Measurements from ENCODE around the gene NCKAP5.

DNA sequence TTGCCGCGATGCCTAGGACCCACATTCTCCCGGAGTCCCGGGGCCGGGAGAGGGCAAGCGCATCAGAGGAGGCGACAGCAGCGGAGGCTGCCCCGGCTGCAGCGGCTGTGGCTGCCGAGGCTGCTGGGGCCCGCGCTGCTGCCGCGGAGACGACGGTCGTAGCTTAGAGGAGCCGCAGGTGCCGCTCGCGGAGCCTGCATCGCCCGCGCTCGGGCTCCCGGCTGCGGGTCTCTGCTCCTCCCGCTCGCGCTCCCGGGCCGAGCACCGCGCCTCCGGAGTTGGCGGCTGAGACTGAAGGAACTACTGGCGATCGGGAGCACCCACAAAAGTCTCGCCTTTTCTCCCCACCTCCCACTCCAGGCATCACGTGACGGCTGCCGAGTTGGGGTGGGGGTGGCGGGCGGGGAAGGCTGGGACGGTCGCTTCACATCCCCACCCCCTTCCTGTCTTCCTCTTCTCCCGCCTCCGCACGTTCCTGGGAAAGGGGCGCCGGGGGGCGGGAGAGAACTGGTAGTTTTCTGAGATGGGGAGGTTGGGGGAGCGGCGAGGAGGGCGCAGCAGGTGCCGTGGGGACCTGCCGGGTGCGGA lies 898.3 kb downstream of the NCKAP5 start, which contains the start of gene LYPD1:
- TF ChIP-seq, protein P1, sequence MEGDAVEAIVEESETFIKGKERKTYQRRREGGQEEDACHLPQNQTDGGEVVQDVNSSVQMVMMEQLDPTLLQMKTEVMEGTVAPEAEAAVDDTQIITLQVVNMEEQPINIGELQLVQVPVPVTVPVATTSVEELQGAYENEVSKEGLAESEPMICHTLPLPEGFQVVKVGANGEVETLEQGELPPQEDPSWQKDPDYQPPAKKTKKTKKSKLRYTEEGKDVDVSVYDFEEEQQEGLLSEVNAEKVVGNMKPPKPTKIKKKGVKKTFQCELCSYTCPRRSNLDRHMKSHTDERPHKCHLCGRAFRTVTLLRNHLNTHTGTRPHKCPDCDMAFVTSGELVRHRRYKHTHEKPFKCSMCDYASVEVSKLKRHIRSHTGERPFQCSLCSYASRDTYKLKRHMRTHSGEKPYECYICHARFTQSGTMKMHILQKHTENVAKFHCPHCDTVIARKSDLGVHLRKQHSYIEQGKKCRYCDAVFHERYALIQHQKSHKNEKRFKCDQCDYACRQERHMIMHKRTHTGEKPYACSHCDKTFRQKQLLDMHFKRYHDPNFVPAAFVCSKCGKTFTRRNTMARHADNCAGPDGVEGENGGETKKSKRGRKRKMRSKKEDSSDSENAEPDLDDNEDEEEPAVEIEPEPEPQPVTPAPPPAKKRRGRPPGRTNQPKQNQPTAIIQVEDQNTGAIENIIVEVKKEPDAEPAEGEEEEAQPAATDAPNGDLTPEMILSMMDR (IDR thresholded peaks at IDR 0.05): no peak
- TF ChIP-seq JUNB (IDR thresholded peaks at IDR 0.05) (no peak), POLR2A (IDR thresholded peaks at IDR 0.05; ENCODE audit: low read length) (no peak), JUN (IDR thresholded peaks at IDR 0.05) (no peak; a peak in 1 of 5 replicates), POLR2AphosphoS2 (conservative IDR thresholded peaks at IDR 0.05; ENCODE audit: low read length) (no peak), TP53 (CRISPR knock-in tag; IDR thresholded peaks at IDR 0.05) (no peak), ZC3H11A (IDR thresholded peaks at IDR 0.05) (no peak)
- TF ChIP-seq, protein P2, sequence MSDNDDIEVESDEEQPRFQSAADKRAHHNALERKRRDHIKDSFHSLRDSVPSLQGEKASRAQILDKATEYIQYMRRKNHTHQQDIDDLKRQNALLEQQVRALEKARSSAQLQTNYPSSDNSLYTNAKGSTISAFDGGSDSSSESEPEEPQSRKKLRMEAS (IDR thresholded peaks at IDR 0.05): peak; percentile 25; the same call in 1 of the 2 replicates

All from A549 (cell line).